WTC11 (cell line): ENCODE measurements around the gene RARS2. TPM values are rescaled to one million over a fixed set of nuclear protein-coding genes. Genes with fewer than 3 reads are reported as not detected.
A peak's percentile ranks its signal among the peaks of the same experiment; 100 is the strongest.

Experiments used
- ATAC-seq: fragments of 200-7000 bp; cut with Tn5 transposase; 2 replicates; pipeline ENCODE4 v1.10.0; 2021; ENCODE audit warnings: mild to moderate bottlenecking, moderate library complexity
- CTCF ChIA-PET: fragments of 300-600 bp; sonication (Branson Sonifier 250); formaldehyde crosslinking; loops from one replicate; lab custom pipeline; 2021; ENCODE audit warnings: antibody characterized with exemption; lab: Charles Lee
- POLR2A ChIA-PET: fragments of 350-600 bp; sonication (Branson Sonifier 250); formaldehyde crosslinking; loops from one replicate; lab custom pipeline; 2021; ENCODE audit warnings: antibody characterized with exemption; lab: Charles Lee
- DNase-seq: peaks from one replicate; pipeline ENCODE4 v3.0.0; 2021; ENCODE audit warnings: low spot score
- H3K27ac Mint-ChIP-seq: 2 replicates; pipeline ENCODE4 v1.8.0; 2021; ENCODE audit warnings: mixed read lengths
- H3K27me3 Mint-ChIP-seq: 2 replicates; pipeline ENCODE4 v1.8.0; 2021; ENCODE audit warnings: low read depth, mild to moderate bottlenecking, moderate library complexity, mixed read lengths
- H3K36me3 Mint-ChIP-seq: 2 replicates; pipeline ENCODE4 v1.8.0; 2021; ENCODE audit warnings: mixed read lengths
- H3K4me1 Mint-ChIP-seq: 2 replicates; pipeline ENCODE4 v1.8.0; 2022; ENCODE audit warnings: mixed read lengths
- H3K4me3 Mint-ChIP-seq: 2 replicates; pipeline ENCODE4 v1.8.0; 2021; ENCODE audit warnings: mild to moderate bottlenecking, moderate library complexity, mixed read lengths
- H3K9me3 Mint-ChIP-seq: 2 replicates; pipeline ENCODE4 v1.8.0; 2021; ENCODE audit warnings: mixed read lengths
- CDX4 ChIP-seq: fragments of 250-450 bp; sonication (Bioruptor Pico); IDR thresholded peaks from 2 replicates; pipeline ENCODE4 v1.9.0; 2021; ENCODE audit warnings: moderate library complexity, mild to moderate bottlenecking, inconsistent platforms, borderline replicate concordance
- ETV6 ChIP-seq: sonication (generic); formaldehyde crosslinking; IDR thresholded peaks from 2 replicates; pipeline ENCODE4 v1.8.1; 2022; ENCODE audit warnings: mild to moderate bottlenecking, missing genetic modification reagents
- GABPB1 ChIP-seq: sonication (generic); formaldehyde crosslinking; IDR thresholded peaks from 2 replicates; pipeline ENCODE4 v1.8.1; 2023; ENCODE audit warnings: mild to moderate bottlenecking, missing genetic modification reagents
- GTF2I ChIP-seq: fragments of 250-450 bp; sonication (Bioruptor Pico); conservative IDR thresholded peaks from 2 replicates; pipeline ENCODE4 v1.4.0; 2021; ENCODE audit warnings: mild to moderate bottlenecking
- IRF2 ChIP-seq: sonication (generic); formaldehyde crosslinking; IDR thresholded peaks from 2 replicates; pipeline ENCODE4 v1.8.0; 2022; ENCODE audit warnings: low read depth, missing genetic modification reagents, borderline replicate concordance
- MYBL2 ChIP-seq: sonication (generic); formaldehyde crosslinking; IDR thresholded peaks from 2 replicates; pipeline ENCODE4 v1.8.1; 2023; ENCODE audit warnings: mild to moderate bottlenecking, moderate library complexity, missing genetic modification reagents
- PREB ChIP-seq: sonication (generic); formaldehyde crosslinking; IDR thresholded peaks from 2 replicates; pipeline ENCODE4 v1.8.1; 2022; ENCODE audit warnings: mild to moderate bottlenecking, missing genetic modification reagents, moderate library complexity, borderline replicate concordance
- SMAD3 ChIP-seq: sonication (generic); formaldehyde crosslinking; IDR thresholded peaks from 2 replicates; pipeline ENCODE4 v1.8.0; 2022; ENCODE audit warnings: missing genetic modification reagents, mild to moderate bottlenecking, borderline replicate concordance
- SOX15 ChIP-seq: fragments of 250-450 bp; sonication (Bioruptor Pico); IDR thresholded peaks from 2 replicates; pipeline ENCODE4 v1.9.0; 2021; ENCODE audit warnings: mild to moderate bottlenecking
- TEAD1 ChIP-seq: sonication (generic); formaldehyde crosslinking; IDR thresholded peaks from 2 replicates; pipeline ENCODE4 v1.8.0; 2022; ENCODE audit warnings: mild to moderate bottlenecking, missing genetic modification reagents
- ZBTB43 ChIP-seq: sonication (generic); formaldehyde crosslinking; IDR thresholded peaks from 2 replicates; pipeline ENCODE4 v1.8.1; 2023; ENCODE audit warnings: mild to moderate bottlenecking, missing genetic modification reagents
- ZNF121 ChIP-seq: sonication (generic); formaldehyde crosslinking; IDR thresholded peaks from 2 replicates; pipeline ENCODE4 v1.8.0; 2023; ENCODE audit warnings: missing genetic modification reagents
- ZNF263 ChIP-seq: sonication (generic); formaldehyde crosslinking; IDR thresholded peaks from 2 replicates; pipeline ENCODE4 v1.8.1; 2022; ENCODE audit warnings: low read depth, mild to moderate bottlenecking, moderate library complexity, missing genetic modification reagents
- total RNA-seq: library from RNA; stranded (reverse); gene quantifications from 3 replicates; pipeline ENCODE4 v1.2.3, GENCODE V29; 2021

Gene RARS2
- total RNA-seq, 1 experiment from 2014 or later = 32.9 TPM

GRCh38 chr6:87588756-87589407 is 905 bp downstream of the RARS2 start:
- peaks cover 3% of the 10 kb centered on the region; the same call in 1 of the 2 replicates for H3K9me3 Mint-ChIP-seq
- DNase-seq = no peak
- peaks cover 27% of the 10 kb centered on the region for H3K4me1 Mint-ChIP-seq
- no peak for ATAC-seq
- peaks cover 23% of the 10 kb centered on the region for H3K36me3 Mint-ChIP-seq
- H3K4me3 Mint-ChIP-seq = peak overlapping the region; percentile 94
- 0 out of 2 replicates have a peak, but pooled peaks have one; percentile 11 for TF ChIP-seq ZNF121 (CRISPR knock-in tag)
- TF ChIP-seq ZNF263 (CRISPR knock-in tag) = no peak
- no peaks in the 10 kb centered on the region for H3K27me3 Mint-ChIP-seq
- peak overlapping the region; percentile 95 for H3K27ac Mint-ChIP-seq
- ChIA-PET CTCF (no interaction called here), POLR2A (interaction anchor here (0.6 kb wide), 2 partner anchors 155 to 473 kb away, joined by 3 to 6 read pairs; no protein-coding TSS in a partner anchor)

- no peak for TF ChIP-seq GTF2I (CRISPR knock-in tag)
- peaks cover 3% of the 10 kb centered on the region; the same call in 1 of the 2 replicates for H3K9me3 Mint-ChIP-seq
Observed at GRCh38 chr6:87586371-87587077, 3.3 kb downstream of the RARS2 start.

DNA sequence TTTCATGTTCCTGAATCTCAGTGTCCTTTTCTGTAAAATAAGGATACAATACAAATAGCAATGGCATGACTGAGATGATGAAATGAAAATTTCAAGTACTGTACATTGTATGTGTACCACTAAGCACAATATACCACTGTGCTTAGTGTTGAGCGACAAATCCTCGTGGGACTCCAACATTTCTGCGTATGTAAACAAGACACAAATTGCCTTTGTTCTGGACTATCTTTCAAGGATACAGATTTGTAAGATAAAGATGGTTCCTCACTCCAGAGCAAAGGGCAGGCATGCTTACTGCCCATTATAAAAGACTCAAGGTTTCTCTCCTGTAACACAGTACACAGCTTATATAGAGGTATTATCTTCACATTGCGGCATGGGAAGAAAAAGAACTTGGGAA is 6.0 kb downstream of the RARS2 start:
- Mint-ChIP-seq H3K9me3 (peaks cover 3% of the 10 kb centered on the region; the same call in 1 of the 2 replicates), H3K4me1 (peaks cover 23% of the 10 kb centered on the region), H3K27me3 (no peaks in the 10 kb centered on the region), H3K27ac (peak overlapping the region; percentile 9; the same call in 1 of the 2 replicates), H3K36me3 (peaks cover 44% of the 10 kb centered on the region), H3K4me3 (no peak overlapping the region)
- TF ChIP-seq GABPB1 (CRISPR knock-in tag) = peak; percentile 62; the same call in 1 of the 2 replicates
- no peak for TF ChIP-seq SMAD3 (CRISPR knock-in tag)
- TF ChIP-seq PREB = no peak
- no peak for TF ChIP-seq ZBTB43 (CRISPR knock-in tag)
- ATAC-seq = no peak
- DNase-seq = no peak
- POLR2A ChIA-PET = no interaction called here
- CTCF ChIA-PET = no interaction called here

More at GRCh38 chr6:87586371-87587077, 3.3 kb downstream of the RARS2 start:
- Mint-ChIP-seq H3K4me1 (peaks cover 25% of the 10 kb centered on the region), H3K36me3 (peaks cover 38% of the 10 kb centered on the region), H3K4me3 (no peak overlapping the region), H3K27me3 (no peaks in the 10 kb centered on the region), H3K27ac (no peak overlapping the region)
- DNase-seq = no peak
- POLR2A ChIA-PET = no interaction called here
- CTCF ChIA-PET = no interaction called here
- no peak for ATAC-seq

DNA sequence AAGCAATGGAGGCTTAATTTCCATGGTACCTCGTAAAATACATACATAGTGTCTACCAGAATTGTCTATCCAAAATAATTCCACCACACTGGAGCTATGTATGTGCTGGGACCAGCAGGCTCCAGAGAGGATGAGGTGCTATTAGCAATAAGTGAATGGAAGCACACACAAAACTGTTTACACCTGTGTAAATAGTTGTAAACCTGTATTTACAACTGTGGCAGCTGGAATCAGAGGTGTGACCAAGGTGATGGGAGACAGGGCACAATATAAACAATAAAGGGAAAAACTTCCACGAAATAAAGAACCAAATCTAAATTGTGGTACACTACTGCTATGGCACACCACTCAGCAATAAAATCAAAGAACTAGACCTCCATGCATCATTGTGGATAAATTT is 14.4 kb downstream of the RARS2 start:
- ChIA-PET CTCF (no interaction called here), POLR2A (no interaction called here)
- Mint-ChIP-seq H3K4me1 (peaks cover 53% of the 10 kb centered on the region), H3K27ac (peak overlapping the region; percentile 24), H3K9me3 (no peaks in the 10 kb centered on the region), H3K36me3 (peaks cover 11% of the 10 kb centered on the region), H3K27me3 (no peaks in the 10 kb centered on the region), H3K4me3 (no peak overlapping the region)
- ATAC-seq (no peak), DNase-seq (no peak)
- no peak for TF ChIP-seq CDX4 (CRISPR knock-in tag)
- no peak for TF ChIP-seq TEAD1 (CRISPR knock-in tag)
- TF ChIP-seq IRF2 = no peak
- no peak for TF ChIP-seq MYBL2
- no peak for TF ChIP-seq ETV6 (CRISPR knock-in tag)
- no peak for TF ChIP-seq SOX15 (CRISPR knock-in tag)
- no peak for TF ChIP-seq SMAD3 (CRISPR knock-in tag)
